OCI-LY1 (cell line): ENCODE data around the gene CLCN7.

Source experiments
- H2AFZ ChIP-seq: fragments of 200-600 bp; sonication (generic), shearing (Covaris generic); 2 replicates; pipeline ENCODE4 v1.6.0; 2014; ENCODE audit warnings: antibody characterized with exemption, mild to moderate bottlenecking, low read length
- H3F3A ChIP-seq: fragments of 200-600 bp; sonication (generic), shearing (Covaris generic); 2 replicates; pipeline ENCODE4 v1.6.0; 2014; ENCODE audit warnings: mild to moderate bottlenecking, antibody characterized with exemption, low read length, moderate library complexity; ENCODE audit not compliant: insufficient read depth
- H3K27ac ChIP-seq: fragments of 200-600 bp; sonication (generic); 2 replicates; pipeline ENCODE4 v1.5.1; 2014; ENCODE audit warnings: low read length, mixed run types, mild to moderate bottlenecking, low read depth; ENCODE audit not compliant: poor library complexity, severe bottlenecking
- H3K27me3 ChIP-seq: fragments of 200-600 bp; sonication (generic); 2 replicates; pipeline ENCODE4 v1.6.0; 2014; ENCODE audit warnings: antibody characterized with exemption, mild to moderate bottlenecking, low read length, moderate library complexity; ENCODE audit not compliant: insufficient read depth
- H3K36me3 ChIP-seq: fragments of 200-600 bp; sonication (generic); 2 replicates; pipeline ENCODE4 v1.6.1; 2014; ENCODE audit warnings: mild to moderate bottlenecking, antibody characterized with exemption, low read length, moderate library complexity, mixed read lengths; ENCODE audit not compliant: insufficient read depth
- H3K4me1 ChIP-seq: fragments of 200-600 bp; sonication (generic); 2 replicates; pipeline ENCODE4 v1.5.1; 2014; ENCODE audit warnings: mild to moderate bottlenecking, low read length, moderate library complexity; ENCODE audit not compliant: insufficient read depth, severe bottlenecking
- H3K4me2 ChIP-seq: fragments of 200-600 bp; sonication (generic), shearing (Covaris generic); 2 replicates; pipeline ENCODE4 v1.6.1; 2014; ENCODE audit warnings: low read length
- H3K4me3 ChIP-seq: fragments of 200-600 bp; sonication (generic); 2 replicates; pipeline ENCODE4 v1.5.1; 2014; ENCODE audit warnings: low read length, low read depth, mild to moderate bottlenecking, mixed read lengths; ENCODE audit not compliant: poor library complexity, severe bottlenecking
- H3K79me2 ChIP-seq: fragments of 200-600 bp; shearing (Covaris generic); 2 replicates; pipeline ENCODE4 v1.6.1; 2016; ENCODE audit warnings: mixed run types, low read length, mixed read lengths; ENCODE audit not compliant: insufficient read depth
- H3K9ac ChIP-seq: fragments of 200-600 bp; sonication (generic), shearing (Covaris generic); 2 replicates; pipeline ENCODE4 v1.6.1; 2014; ENCODE audit warnings: mild to moderate bottlenecking, low read length, mixed read lengths
- H3K9me2 ChIP-seq: fragments of 200-600 bp; sonication (generic), shearing (Covaris generic); 2 replicates; pipeline ENCODE4 v1.6.1; 2014; ENCODE audit warnings: low read depth, mild to moderate bottlenecking, low read length, mixed read lengths
- H3K9me3 ChIP-seq: fragments of 200-600 bp; shearing (Covaris generic); 2 replicates; pipeline ENCODE4 v1.6.1; 2014; ENCODE audit warnings: low read length, mixed read lengths
- H4K20me1 ChIP-seq: fragments of 200-600 bp; sonication (generic), shearing (Covaris generic); 2 replicates; pipeline ENCODE4 v1.6.0; 2016; ENCODE audit warnings: mild to moderate bottlenecking, low read length; ENCODE audit not compliant: insufficient read depth
- EZH2 ChIP-seq: fragments of 200-600 bp; sonication (generic), shearing (Covaris generic); IDR thresholded peaks from 2 replicates; pipeline ENCODE4 v1.8.0; 2017; ENCODE audit warnings: borderline replicate concordance, mixed run types, mild to moderate bottlenecking, antibody characterized with exemption, low read length, moderate library complexity, mixed read lengths
- TF ChIP-seq, protein P1 (sequence below): fragments of 200-600 bp; sonication (generic), shearing (Covaris generic); IDR thresholded peaks from 2 replicates; pipeline ENCODE4 v1.5.1; 2017; ENCODE audit warnings: mild to moderate bottlenecking, antibody characterized with exemption, low read length, moderate library complexity, mixed read lengths

CLCN7 gene

DNA sequence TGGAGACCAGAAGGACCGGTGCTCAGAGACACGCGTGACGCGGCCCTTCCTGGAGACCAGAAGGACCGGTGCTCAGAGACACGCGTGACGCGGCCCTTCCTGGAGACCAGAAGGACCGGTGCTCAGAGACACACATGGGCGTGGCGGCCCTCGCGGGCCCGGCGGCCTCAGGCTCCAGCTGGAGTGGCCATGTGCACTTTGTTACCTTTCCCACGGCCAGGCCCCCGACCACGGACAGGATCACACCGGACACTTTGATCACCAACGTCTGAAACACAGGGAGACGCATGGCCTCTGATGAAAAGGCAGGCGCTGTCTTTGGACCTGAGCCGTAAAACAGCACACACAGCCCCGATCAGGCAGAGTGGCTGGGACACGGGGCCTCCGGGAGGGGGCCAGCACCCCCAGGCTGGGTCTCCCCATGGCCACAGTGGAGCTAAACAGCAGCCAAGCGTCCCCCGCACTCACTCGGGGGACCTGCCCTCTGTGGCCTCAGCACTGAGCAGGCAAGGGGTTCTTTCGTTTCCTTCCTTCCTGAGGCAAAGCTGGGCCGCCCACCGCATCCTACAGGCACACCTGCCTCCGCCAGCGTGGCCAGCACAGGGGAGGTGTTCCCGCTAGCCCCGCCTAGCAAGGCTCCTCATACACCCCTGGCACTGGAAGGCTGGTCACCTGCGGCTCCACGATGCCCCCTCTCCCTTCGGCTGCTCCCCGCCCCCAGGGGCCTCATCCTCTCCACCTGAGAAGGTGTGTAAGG is 17.2 kb downstream of the CLCN7 start:
- Histone ChIP-seq H3K27me3 (no peaks in the 10 kb centered on the region), H3K27ac (no peak overlapping the region), H4K20me1 (no peaks in the 10 kb centered on the region), H3K9me2 (no peaks in the 10 kb centered on the region), H3K36me3 (peaks cover 31% of the 10 kb centered on the region), H3K4me1 (no peaks in the 10 kb centered on the region), H3F3A (no peaks in the 10 kb centered on the region), H3K4me2 (no peak overlapping the region), H2AFZ (no peak overlapping the region), H3K4me3 (no peak overlapping the region), H3K79me2 (no peaks in the 10 kb centered on the region), H3K9me3 (no peaks in the 10 kb centered on the region), H3K9ac (no peak overlapping the region)
- no peak for TF ChIP-seq EZH2
- TF ChIP-seq, protein P1, sequence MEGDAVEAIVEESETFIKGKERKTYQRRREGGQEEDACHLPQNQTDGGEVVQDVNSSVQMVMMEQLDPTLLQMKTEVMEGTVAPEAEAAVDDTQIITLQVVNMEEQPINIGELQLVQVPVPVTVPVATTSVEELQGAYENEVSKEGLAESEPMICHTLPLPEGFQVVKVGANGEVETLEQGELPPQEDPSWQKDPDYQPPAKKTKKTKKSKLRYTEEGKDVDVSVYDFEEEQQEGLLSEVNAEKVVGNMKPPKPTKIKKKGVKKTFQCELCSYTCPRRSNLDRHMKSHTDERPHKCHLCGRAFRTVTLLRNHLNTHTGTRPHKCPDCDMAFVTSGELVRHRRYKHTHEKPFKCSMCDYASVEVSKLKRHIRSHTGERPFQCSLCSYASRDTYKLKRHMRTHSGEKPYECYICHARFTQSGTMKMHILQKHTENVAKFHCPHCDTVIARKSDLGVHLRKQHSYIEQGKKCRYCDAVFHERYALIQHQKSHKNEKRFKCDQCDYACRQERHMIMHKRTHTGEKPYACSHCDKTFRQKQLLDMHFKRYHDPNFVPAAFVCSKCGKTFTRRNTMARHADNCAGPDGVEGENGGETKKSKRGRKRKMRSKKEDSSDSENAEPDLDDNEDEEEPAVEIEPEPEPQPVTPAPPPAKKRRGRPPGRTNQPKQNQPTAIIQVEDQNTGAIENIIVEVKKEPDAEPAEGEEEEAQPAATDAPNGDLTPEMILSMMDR, result no peak

DNA sequence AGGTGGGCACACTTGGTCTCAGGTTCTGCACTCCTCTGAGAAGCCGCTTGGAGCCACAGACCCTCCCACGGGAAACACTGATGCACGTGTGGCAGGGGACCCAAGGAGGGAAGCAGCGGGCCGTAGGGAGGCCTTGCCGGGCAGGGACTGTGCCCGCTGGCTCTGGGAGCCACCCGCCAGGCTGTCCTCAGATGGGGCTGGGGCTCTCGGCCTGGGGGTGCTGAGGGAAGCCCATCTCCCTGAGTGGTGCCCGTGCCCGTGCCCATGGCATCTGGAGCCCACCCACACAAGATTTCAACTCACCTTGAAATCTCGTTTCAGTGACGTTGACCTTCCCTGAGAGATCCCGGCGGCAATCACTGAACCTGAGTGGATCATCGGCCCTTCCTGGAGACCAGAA is 17.9 kb downstream of the CLCN7 start:
- Histone ChIP-seq H3K27ac (no peak overlapping the region), H3K4me1 (no peaks in the 10 kb centered on the region), H3K4me3 (no peak overlapping the region), H3K4me2 (no peak overlapping the region), H3F3A (no peaks in the 10 kb centered on the region), H3K9me3 (no peaks in the 10 kb centered on the region), H3K9me2 (no peaks in the 10 kb centered on the region), H3K27me3 (no peaks in the 10 kb centered on the region), H3K36me3 (peaks cover 31% of the 10 kb centered on the region), H3K79me2 (no peaks in the 10 kb centered on the region), H2AFZ (no peak overlapping the region), H3K9ac (no peak overlapping the region), H4K20me1 (no peaks in the 10 kb centered on the region)
- TF ChIP-seq, protein P1, result no peak
- TF ChIP-seq EZH2, result no peak

DNA sequence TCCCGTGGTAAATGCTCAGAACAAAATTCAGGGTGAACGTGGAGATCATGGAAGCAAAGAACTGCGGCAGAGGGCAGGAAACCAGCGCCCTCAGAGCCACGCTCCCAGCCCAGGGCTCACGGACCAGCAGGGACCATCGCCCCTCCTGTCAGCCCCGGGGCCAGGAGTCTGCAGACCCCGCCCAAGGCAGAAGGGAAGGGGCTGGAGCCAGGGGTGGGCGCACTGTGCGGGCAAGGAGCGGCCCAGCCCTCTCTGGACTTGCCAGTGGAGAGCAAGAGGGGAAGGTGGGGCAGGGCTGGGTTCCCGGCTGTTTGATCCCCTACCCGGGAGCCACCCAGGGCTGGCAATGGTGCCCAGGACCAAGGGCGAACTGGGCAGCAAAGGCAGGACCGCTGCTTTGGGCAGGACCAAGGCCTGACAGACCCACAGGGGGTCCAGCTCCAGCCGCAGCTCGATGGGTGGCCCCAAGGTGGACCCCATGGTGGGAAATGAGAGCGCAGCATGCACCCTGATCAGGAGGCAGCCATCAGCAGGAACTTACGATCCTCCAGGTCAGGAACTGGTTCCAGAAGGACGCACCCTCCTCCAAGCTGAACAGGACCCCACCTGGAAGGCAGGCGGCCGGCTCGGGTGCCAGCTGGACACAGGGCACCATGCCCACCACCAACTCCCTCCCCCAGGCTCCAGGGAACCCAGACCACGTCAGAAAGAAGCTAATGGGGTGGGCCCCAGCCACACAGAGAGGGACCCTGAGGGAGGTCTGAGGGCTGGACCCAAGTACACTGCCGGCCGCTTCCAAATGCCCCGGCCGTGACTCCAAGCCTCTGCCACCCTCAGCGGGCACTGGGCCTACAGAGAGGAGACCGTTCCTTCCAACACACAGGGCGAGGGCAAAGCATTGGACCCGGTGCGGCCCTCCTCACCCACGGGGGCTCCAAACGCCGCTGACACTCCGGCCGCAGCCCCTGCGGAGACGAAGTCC is 19.3 kb downstream of the CLCN7 start:
- Histone ChIP-seq H3K27me3 (no peaks in the 10 kb centered on the region), H3K79me2 (no peaks in the 10 kb centered on the region), H3F3A (no peaks in the 10 kb centered on the region), H3K9me2 (no peaks in the 10 kb centered on the region), H3K4me1 (no peaks in the 10 kb centered on the region), H3K9me3 (no peaks in the 10 kb centered on the region), H3K27ac (no peak overlapping the region), H3K36me3 (peaks cover 31% of the 10 kb centered on the region), H3K9ac (no peak overlapping the region), H3K4me3 (no peak overlapping the region), H2AFZ (no peak overlapping the region), H4K20me1 (no peaks in the 10 kb centered on the region), H3K4me2 (no peak overlapping the region)
- no peak for TF ChIP-seq EZH2
- TF ChIP-seq, protein P1, result no peak
